LNCAP (cell line): ENCODE results near the gene SPINK5.

Experiments
- CTCF ChIP-seq: fragments of 450-650 bp; IDR thresholded peaks from 2 replicates; pipeline ENCODE4 v1.5.1; 2017; ENCODE audit warnings: mild to moderate bottlenecking

The SPINK5 gene

GRCh38 chr5:148042881-148043280, 20.9 kb upstream of the SPINK5 start:
- no peak for TF ChIP-seq CTCF

- TF ChIP-seq CTCF = no peak
Measured at GRCh38 chr5:148043705-148044104, 20.1 kb upstream of the SPINK5 start.

- TF ChIP-seq CTCF = no peak
Measured at GRCh38 chr5:148060309-148060708, 3.5 kb upstream of the SPINK5 start.

DNA sequence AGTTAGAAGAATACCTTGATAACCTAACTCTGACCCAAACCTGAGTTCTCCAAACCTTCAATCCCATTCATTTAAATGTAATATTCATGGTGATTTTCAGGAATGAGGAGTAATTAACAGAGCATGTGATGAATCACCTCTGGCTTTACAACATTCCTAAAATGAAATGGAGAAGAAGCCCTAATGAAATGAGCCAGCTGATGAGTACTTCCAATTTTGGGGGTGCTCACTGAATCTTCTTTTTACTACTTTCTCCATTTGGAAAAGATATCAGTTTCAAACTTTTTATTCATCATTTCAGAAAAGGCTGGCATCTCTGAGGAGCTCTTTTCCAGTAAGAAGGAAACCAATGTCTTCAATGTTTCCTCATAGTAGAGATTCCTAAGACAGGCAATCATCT, 2.9 kb upstream of the SPINK5 start:
- no peak for TF ChIP-seq CTCF

- TF ChIP-seq CTCF = no peak
Measured at GRCh38 chr5:148070621-148071020, 6.8 kb downstream of the SPINK5 start.

DNA sequence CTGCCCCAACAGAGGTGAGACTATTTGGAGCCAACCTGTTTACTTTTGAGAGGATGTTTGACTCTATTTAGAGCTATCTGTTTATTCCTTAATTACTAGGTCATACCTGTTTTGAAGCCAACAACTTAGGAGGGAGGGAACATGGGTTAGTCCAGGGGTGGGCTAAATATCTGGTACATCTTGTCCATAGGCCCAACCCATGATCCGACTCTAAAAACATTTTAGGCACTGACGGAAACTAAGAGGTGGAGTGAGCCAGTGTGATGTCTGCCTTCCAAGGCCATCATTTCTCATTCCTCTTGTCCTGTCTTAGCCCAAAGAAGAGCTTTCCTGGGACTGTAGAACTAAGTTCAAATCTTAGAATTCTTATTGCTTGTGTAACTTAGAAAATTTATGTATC, 8.4 kb downstream of the SPINK5 start:
- TF ChIP-seq CTCF = no peak

DNA sequence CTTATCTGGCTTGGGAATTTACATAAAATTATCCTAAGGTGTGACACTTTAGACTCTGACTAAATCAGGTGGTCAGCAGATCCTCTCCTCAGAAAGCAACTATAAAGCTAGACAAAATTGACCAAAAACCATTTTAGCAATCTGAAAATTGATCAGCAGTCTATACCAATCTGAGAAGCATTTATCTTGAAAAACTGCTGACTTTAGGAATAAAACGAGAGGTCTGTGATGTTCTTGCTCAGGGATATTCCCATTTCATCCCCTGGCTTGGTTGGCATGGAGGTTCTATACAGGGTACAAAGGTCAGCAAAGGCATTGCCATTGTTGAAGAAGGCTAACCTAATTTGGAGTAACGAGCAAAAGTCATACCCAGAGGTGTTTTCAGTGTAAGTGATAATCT, 11.7 kb downstream of the SPINK5 start:
- no peak for TF ChIP-seq CTCF

DNA sequence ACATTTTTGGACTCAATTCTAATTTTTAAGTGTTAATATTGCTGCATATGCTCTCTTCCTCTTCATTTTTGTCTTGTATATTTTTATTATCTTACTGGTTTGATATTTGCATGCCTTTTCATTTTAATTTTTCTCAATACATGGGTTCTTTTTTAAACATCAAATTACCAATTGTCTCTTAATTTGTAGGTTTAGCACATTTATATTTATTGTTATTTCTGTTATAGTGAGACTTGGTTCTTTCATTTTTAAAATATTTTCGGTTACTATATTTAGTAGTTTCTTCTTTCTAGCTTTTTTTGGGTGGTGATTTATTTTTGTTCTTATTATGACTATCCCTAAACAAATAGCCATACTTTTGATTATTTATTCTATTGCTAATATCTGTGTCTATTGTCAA, 19.4 kb downstream of the SPINK5 start:
- no peak for TF ChIP-seq CTCF
